Mucosa of gallbladder (tissue), 1 donor: ENCODE data around the gene SLC2A8. TPM values are rescaled to one million over a fixed set of nuclear protein-coding genes. Genes with fewer than 3 reads are reported as not detected.

Experiments
- DNase-seq: peaks from one replicate; pipeline ENCODE4 v3.0.0-alpha.2; 2020; ENCODE audit warnings: low spot score
- total RNA-seq: library from RNA; stranded (reverse); gene quantifications from one replicate; pipeline ENCODE4 v1.2.1, GENCODE V29; 2021
- donor health status: DM: no; HTN: no; CAD: no.

Gene SLC2A8
- total RNA-seq, 1 donor from 2014 or later: 25.0 TPM

- no peak for DNase-seq
These were observed 6.7 kb downstream of the SLC2A8 start for GRCh38 chr9:127403507-127404192.

GRCh38 chr9:127404631-127405030, 7.7 kb downstream of the SLC2A8 start:
- no peak for DNase-seq

DNA sequence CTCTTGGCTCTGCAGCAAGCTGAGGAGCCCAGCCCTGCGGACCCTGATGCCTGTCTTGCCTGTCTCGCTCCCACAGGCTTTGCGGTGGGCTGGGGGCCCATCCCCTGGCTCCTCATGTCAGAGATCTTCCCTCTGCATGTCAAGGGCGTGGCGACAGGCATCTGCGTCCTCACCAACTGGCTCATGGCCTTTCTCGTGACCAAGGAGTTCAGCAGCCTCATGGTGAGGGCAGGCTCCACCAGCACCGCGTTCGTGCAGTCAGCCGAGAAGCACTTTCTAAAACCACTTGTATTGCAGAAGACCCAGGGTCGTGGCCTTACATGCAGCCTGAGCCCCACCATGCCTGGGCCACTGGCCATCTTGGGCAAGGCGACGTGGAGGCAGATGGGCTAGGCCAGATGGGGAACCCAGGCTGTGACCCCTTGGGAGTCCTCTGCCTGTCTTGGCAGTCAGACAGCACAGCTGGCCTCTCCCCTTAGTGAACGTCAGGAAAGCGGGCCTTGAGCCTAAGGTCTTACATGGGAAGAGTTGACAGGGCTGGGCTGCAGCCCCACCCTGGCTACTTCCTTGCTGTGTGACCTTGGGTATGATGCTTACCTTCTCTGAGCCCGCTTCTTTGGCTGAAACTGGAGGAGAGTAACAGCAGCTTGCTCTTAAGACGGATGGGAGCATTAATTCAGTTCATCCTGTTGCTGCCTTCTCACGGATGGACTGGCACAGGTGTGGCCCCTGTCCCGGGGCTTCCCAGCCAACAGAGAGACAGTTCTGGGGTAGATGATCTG, 8.6 kb downstream of the SLC2A8 start:
- DNase-seq: no peak

- no peak for DNase-seq
These were observed 10.0 kb downstream of the SLC2A8 start for GRCh38 chr9:127406799-127407491.

DNA sequence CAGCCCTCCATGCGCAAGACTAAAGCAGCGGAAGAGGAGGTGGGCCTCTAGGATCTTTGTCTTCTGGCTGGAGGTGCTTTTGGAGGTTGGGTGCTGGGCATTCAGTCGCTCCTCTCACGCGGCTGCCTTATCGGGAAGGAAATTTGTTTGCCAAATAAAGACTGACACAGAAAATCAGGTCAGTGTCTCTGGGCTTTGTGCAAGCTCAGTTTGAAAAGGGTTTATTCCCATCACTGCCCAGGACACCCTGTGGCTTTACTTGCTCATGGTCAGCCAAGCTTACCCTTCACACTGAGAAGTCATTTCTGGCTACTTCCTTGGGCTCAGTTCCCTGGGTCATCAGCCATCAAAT, 10.5 kb downstream of the SLC2A8 start:
- DNase-seq: no peak

GRCh38 chr9:127411122-127411521, 14.2 kb downstream of the SLC2A8 start:
- DNase-seq: no peak

GRCh38 chr9:127415141-127415540, 18.2 kb downstream of the SLC2A8 start:
- DNase-seq: no peak

DNA sequence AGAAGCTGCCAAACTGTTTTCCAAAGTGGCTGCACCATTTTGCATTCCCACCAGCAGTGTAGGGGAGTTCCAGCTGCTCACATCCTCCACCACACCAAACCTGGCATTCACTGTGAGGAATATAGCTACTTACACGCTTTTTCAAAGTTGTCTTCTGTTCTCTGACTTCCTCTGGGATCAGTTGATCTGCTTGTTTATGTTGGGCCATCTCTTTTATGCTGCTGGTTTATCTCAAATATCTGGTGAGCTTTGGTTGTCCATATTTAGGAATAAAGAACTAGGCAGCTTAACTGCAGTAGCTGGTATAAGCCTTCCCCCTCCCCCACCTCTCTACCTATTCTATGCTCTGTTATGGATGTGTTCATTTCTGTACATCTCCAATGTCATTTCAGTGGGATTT, 18.7 kb downstream of the SLC2A8 start:
- DNase-seq: no peak

DNA sequence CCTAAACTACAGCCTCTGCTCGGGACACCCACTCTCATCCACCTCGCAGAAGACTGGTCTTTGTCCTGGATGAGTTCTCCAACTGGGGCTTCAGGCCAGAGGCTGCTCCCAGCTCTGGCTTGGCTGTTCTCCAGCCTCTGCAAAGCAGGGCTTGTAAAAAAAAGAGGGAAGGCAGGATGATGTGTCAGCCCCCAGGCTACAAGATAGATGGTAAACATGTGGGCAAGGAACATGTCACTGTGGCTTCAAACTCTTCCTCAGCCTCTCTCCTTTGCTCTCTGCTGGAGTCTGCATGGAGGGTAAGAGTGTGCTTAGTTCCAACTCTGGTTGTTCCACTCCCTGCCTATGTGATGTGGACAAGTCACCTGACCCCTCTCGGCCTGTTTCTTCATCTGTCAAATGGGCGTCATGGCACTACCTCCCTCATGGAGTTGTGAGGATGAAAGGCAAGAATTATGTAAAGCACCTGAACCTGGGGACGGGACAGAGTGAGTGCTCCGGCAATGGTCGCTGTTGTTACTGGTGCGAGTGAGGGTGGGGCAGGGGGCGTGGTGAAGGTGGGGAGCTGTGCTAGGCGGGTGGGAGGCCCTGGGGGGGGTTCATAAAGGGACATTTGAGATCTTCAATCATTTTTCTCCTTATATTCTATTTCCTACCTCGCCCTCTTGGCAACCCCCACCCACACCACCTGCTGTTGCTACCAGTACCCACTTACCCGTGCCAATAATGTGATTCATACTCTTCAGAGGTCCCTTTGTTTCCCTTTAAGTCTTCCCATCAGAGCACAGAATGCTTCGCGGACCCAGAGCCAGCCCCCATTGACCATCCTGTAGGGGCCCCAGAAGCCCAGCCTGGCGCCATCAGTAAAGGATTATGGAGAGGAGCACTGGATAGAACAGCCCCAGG, 20.4 kb downstream of the SLC2A8 start:
- DNase-seq: no peak

DNA sequence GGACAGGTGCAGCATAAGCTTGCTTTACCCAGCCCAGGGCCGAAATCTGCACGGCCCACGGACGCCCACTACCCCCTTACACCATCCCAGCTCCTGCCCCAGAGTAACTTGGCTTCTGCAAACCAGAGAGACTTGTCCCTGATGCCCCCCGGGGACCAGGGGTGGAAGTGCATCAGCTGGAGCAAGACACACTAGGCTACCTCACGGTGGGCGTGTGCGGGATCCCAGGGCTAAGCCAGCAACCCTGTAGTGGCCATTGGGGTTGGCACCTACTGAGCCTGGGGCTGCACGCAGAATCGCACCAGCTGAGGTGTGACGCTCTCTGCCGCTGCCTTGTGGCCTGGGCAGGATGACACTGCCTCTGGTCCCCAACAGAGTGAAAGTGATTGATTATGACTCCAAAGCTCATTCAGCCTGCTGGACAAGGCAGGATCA, 21.1 kb downstream of the SLC2A8 start:
- no peak for DNase-seq

DNA sequence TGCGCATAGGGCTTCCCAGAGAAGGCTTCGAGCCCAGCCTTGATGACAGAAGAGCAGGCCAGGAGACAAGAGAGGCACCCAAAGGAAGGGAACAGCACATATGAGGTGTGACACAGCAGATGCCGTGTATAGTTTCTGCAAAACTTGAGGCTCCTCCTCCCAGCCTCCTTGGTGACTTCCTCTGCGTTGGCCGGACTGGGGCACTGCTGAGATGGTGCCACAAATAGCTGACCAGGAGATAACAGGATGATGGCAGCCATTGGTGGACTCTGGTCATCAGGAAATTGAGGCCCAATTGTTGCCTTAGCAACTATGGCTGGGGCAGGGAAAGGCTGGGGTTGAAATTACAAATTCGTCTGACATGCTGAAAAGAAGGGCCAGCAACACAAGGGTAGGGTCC, 22.4 kb downstream of the SLC2A8 start:
- no peak for DNase-seq

DNA sequence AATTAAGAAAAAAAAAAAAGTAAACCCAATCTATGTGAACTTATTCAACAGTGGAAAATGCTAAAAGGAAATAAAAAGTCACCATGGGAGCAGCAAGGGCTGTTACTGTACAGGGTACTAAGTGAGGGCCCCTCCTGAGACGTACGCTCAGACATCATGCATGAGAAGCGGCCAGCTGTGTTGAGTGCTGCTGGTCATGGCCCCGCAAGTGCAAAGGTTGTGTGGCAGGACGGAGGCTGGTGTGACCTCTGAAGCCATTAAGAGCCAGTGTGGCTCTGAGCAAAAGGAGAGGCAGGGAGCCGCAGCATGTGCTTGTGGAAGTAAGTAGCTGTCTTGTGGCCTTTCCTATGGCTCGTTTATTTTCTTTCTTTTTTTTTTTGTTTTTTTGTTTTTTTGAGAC, 24.1 kb downstream of the SLC2A8 start:
- DNase-seq: no peak

DNA sequence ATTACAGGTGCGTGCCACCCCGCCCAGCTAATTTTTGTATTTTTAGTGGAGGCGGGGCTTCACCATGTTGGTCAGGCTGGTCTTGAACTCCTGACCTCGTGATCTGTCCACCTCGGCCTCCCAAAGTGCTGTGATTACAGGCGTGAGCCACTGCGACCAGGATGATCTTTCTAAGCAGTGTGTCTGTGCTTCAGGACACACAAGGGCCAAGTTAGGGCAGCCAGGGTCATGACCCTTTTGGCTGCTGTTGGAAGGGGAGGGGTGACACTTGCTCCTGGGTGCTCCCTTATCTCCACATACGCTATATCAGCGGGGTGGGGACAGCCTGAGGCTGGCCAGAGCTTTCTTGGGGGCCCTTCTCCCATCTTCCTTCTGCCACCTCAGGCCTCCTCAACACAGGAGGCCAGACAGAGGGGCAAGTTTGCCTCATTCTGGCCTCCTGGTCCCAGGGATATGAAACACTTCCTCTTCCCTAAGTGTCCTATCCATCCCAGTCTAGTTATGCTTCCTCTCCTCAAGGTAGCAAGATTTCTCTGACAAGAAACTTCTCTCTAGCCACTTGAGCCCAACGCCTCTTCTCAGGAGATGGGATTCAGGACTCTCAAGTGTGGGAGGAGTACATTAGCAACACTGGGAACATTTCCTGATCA, 25.3 kb downstream of the SLC2A8 start:
- no peak for DNase-seq

DNA sequence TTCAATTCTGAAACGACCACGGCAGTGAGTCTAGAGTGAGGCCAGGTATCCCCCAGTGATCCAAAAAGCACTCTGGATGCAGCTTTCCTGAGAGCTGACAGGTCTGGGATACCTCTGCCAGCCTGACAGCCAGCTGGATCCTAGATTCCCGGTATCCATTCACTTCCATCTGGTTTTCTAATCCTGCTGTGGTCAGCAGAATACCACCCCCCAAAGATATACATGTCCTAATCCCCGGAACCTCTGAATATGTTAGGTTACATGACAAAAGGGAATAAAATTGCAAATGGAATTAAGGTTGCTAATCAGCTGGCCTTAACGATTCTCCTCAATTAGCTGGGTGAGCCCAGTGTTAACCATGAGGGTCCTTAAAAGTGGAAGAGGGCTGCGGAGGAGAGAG, 25.8 kb downstream of the SLC2A8 start:
- no peak for DNase-seq

GRCh38 chr9:127423476-127423933, 26.5 kb downstream of the SLC2A8 start:
- DNase-seq: no peak

DNA sequence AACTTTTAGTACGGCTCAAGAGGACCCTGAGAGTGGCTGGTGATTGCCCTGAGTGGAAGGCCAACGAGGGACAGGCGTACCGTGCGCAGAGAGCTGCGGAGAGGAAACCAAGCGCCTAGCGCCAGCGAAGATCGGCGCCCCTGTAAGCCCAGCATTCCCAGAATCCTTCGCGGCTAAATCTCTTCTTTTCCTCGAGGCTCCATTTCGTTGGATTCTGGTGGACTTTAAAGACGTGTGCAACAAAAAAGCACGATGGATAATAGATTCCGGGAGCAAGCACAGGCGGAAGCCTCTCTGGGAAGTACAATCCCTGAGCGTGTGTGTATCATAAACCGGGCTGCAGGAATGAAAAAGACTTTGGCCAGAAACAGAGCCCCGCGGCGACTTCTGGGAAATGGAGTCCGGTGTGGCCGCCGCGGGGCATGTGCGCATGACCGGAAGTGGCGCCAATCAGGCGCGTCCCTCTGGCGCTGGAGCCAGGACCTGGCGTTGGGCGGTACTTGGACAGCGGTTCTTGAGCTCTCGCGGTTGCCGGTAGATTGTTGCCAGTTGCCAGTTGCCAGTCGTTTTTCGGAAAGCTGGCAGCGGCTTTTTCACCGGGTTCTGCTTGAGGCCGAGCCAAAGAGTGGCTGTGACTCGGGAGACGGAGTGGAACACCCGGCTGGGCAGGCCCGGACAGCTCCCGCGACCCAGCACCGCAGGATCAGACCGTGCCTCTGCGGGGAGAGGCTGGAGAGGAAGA, 27.1 kb downstream of the SLC2A8 start, which contains the start of gene ZNF79:
Gene ZNF79 (plus strand): TSS at position 449 of the 742 bp plus-strand sequence. CDS start 406 bp downstream, outside the sequence.
- peak; percentile 95 for DNase-seq

DNA sequence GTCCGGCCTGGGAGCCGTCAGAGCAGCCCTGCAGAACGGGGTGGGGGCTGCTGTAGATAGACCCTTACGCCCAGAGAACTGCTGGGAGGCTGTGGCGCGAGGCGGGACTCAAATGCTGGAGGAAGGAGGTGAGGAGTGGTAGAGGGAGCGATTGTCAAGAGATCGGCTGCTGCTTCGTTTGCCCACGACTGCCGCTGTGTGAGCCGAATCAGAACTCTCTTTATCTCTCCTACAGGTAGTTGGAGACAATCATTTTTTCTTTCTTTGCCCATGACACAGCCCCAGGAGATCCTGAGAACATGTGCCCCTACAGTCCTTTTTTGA, 27.7 kb downstream of the SLC2A8 start:
- no peak for DNase-seq

DNA sequence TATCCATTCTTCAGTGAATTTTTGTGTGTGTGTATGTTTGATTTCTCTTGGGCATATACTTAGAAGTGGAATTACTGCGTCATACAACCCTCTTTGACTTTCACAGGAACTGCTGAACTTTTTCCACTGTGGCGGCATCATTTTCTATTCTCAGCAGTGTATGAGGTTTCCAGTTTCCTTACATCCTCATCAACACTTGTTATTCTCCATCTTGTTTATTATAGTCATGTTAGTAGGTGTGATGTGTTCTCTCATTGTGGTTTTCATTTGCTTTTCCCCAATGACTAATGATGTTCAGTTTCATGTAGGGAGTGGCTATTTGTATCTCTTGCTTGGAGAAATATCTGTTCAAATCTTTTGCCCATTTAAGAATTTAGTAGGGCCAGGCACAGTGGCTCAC, 29.8 kb downstream of the SLC2A8 start:
- no peak for DNase-seq

DNA sequence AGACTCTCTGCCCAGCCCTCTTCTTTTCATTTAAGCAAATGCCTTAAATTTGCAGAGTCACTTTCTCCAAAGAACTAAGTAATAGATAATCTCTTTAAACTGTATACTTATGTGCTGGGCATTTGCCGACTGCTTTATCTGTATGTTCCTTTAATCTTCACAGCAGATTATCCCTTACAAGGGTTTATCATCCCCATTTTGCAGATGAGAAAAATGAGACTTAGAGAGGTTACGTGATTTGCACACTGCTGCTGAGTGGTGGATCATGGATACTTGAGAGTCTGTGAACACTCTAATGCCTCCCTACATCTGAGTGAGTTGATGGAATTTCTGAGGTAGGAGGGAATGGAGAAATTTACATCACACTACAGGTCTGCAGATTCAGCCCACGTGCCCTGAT, 31.4 kb downstream of the SLC2A8 start:
- no peak for DNase-seq

DNA sequence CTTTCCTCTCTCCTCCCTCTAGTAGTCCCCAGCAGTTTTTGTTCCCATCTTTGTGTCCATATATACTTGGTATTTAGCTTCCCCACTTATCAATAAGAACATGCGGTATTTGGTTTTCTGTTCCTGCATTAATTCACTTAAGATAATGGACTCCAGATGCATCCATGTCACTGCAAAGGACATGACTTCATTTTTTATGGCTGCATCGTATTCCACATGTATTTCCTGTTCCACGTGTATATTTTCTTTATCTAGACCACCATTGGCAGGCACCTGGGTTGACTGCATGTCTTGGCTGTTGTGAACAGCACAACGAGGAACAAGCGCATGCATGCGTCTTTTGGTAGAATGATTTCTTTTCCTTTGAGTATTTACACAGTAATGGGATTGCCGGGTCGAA, 33.4 kb downstream of the SLC2A8 start:
- no peak for DNase-seq
